HG03460 (cell line): ENCODE measurements around the gene DENND1B.
"Not testable (repeated sequence)": the region's sequence is repeated elsewhere in the genome, so short reads cannot be mapped to it uniquely, and the experiment has no call there.

Source experiments
- ATAC-seq: cut with Tn5 transposase; IDR thresholded peaks from one replicate; pipeline ENCODE4 v1.9.1; 2021; ENCODE audit not compliant: unreplicated experiment

DENND1B gene

GRCh38 chr1:197572169-197572568, 203.1 kb downstream of the DENND1B start:
- ATAC-seq: no peak

GRCh38 chr1:197567442-197567841, 207.8 kb downstream of the DENND1B start:
- ATAC-seq: no peak

GRCh38 chr1:197561041-197561440, 214.2 kb downstream of the DENND1B start:
- no peak for ATAC-seq

GRCh38 chr1:197559655-197560054, 215.6 kb downstream of the DENND1B start:
- ATAC-seq: no peak

GRCh38 chr1:197559244-197559643, 216.0 kb downstream of the DENND1B start:
- no peak for ATAC-seq

GRCh38 chr1:197557302-197557701, 218.0 kb downstream of the DENND1B start:
- no peak for ATAC-seq

GRCh38 chr1:197553281-197553680, 222.0 kb downstream of the DENND1B start:
- no peak for ATAC-seq

GRCh38 chr1:197546989-197547388, 228.3 kb downstream of the DENND1B start:
- ATAC-seq: no peak

- no peak for ATAC-seq
Observed at GRCh38 chr1:197544553-197544952, 230.7 kb downstream of the DENND1B start.

GRCh38 chr1:197544130-197544529, 231.2 kb downstream of the DENND1B start:
- no peak for ATAC-seq

GRCh38 chr1:197541411-197541810, 233.9 kb downstream of the DENND1B start:
- no peak for ATAC-seq

GRCh38 chr1:197526736-197527371, 248.4 kb downstream of the DENND1B start:
- ATAC-seq: no peak

- ATAC-seq: peak; percentile 52
Observed at GRCh38 chr1:197521118-197521739, 254.1 kb downstream of the DENND1B start.

- no peak for ATAC-seq
Observed at GRCh38 chr1:197519741-197520334, 255.4 kb downstream of the DENND1B start.

GRCh38 chr1:197515421-197515820, 259.9 kb downstream of the DENND1B start:
- ATAC-seq: no peak

GRCh38 chr1:197510691-197511378, 264.4 kb downstream of the DENND1B start:
- no peak for ATAC-seq

GRCh38 chr1:197496722-197497121, 278.6 kb downstream of the DENND1B start:
- ATAC-seq: no peak

GRCh38 chr1:197491505-197491904, 283.8 kb downstream of the DENND1B start:
- ATAC-seq: not testable (repeated sequence)

GRCh38 chr1:197486946-197487345, 288.3 kb downstream of the DENND1B start:
- ATAC-seq: no peak

- no peak for ATAC-seq
Observed at GRCh38 chr1:197485790-197486189, 289.5 kb downstream of the DENND1B start.

GRCh38 chr1:197481101-197481500, 294.2 kb downstream of the DENND1B start:
- ATAC-seq: peak; percentile 69

- ATAC-seq: no peak
Observed at GRCh38 chr1:197480446-197480845, 294.8 kb downstream of the DENND1B start.
